GM10266 (cell line): Measurements from ENCODE around the gene CLK3.
A peak's percentile ranks its signal among the peaks of the same experiment; 100 is the strongest.

Experiments
- DNase-seq: peaks from one replicate; pipeline ENCODE4 v3.0.0; 2012; ENCODE audit errors: extremely low spot score
- TF ChIP-seq, protein P1 (sequence below): IDR thresholded peaks from 2 replicates; pipeline ENCODE4 v1.5.1; 2012; ENCODE audit warnings: mild to moderate bottlenecking, low read depth; ENCODE audit not compliant: control insufficient read depth, insufficient read depth; ENCODE audit errors: missing control alignments

CLK3 gene

DNA sequence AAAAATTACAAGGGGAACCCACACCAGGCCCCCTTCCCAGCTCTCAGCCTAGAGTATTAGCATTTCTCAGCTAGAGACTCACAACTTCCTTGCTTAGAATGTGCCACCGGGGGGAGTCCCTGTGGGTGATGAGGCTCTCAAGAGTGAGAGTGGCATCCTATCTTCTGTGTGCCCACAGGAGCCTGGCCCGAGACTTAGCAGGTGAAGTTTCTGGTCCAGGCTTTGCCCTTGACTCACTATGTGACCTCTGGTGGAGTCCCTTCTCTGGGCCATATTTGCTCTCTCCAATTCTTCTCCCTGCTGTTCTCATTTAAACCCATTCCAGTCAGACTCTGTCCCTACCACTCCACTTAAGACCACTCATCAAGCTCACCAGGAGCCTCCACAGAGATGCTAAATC, 18.1 kb downstream of the CLK3 start:
- TF ChIP-seq, protein P1, sequence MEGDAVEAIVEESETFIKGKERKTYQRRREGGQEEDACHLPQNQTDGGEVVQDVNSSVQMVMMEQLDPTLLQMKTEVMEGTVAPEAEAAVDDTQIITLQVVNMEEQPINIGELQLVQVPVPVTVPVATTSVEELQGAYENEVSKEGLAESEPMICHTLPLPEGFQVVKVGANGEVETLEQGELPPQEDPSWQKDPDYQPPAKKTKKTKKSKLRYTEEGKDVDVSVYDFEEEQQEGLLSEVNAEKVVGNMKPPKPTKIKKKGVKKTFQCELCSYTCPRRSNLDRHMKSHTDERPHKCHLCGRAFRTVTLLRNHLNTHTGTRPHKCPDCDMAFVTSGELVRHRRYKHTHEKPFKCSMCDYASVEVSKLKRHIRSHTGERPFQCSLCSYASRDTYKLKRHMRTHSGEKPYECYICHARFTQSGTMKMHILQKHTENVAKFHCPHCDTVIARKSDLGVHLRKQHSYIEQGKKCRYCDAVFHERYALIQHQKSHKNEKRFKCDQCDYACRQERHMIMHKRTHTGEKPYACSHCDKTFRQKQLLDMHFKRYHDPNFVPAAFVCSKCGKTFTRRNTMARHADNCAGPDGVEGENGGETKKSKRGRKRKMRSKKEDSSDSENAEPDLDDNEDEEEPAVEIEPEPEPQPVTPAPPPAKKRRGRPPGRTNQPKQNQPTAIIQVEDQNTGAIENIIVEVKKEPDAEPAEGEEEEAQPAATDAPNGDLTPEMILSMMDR, result no peak
- DNase-seq, result no peak

DNA sequence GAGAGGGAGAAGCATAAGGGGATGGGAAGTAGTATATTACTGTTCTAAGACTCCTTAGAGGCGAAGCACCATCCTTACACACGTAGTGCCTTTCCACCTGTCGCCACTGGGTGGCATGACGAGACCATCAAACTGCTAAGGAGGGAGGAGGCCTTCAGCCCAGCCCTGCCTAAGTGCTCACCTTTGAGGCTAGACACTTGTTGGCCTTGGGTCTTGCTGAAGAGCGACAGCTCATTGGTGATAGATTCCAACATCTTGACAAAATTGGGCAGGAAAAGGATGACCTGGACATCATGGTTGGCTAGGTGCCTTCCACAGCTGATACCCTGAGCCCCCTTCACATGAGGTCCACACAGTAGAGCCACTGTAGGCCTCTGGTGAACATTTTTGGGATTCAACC, 19.6 kb downstream of the CLK3 start:
- TF ChIP-seq, protein P1, result peak; percentile 92
- DNase-seq, result peak; percentile 74

DNA sequence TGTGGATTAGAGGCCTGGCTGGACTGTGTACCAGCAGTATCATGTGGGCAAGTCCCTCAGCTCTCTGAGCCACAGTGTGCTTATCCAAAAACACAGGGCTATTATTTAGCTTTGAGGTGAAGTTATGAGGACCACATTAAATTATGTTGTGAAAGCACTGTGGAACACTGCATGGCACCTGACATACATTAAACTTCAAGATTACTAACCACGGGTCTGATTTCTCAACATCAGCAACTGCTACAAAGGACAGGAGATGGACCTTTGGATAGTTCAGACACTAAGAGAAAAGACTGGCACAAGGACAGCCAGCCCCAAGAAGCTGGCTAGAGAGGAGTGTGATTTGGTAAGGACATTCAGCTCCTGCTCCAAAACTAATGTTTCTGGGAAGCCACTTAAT, 21.3 kb downstream of the CLK3 start:
- TF ChIP-seq, protein P1, result no peak
- no peak for DNase-seq

DNA sequence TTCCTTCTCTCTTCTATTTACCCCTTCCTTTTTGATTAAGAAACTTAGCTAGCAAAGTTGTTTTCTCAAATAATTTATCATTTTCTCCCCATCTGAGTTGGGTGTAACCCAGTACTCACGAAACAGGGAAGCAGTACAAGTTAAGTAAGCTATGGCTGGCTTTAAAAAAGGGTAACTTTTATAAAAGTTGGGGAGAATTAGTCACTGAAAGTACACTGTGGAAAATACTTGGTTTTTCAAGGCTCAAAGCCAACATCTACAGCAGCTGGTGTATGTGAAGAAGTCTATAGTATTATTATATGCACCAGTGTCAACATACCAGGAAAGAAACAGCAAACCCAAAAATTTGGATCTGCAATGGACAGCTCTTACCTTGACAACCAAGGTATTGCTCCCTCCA, 25.5 kb downstream of the CLK3 start:
- TF ChIP-seq, protein P1, result no peak
- no peak for DNase-seq

DNA sequence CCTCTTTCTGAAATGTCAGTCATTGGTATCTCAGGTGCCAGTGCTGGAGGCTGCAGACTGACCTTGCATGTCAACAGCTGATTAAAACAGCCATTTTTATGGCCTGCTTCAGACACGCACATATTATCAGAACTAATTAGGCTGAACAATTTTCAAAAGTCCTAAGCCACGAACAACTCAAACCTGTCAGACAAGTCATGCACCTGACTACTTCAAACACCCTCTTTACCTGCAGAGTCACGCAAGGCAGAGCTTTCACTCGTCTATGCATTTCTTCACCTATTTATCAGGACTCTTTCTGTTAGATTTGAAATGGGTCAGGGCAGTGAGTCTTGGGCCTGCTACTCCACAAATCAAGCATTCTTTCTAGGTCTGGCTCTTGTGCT, 26.7 kb downstream of the CLK3 start:
- DNase-seq, result no peak
- TF ChIP-seq, protein P1, result no peak

DNA sequence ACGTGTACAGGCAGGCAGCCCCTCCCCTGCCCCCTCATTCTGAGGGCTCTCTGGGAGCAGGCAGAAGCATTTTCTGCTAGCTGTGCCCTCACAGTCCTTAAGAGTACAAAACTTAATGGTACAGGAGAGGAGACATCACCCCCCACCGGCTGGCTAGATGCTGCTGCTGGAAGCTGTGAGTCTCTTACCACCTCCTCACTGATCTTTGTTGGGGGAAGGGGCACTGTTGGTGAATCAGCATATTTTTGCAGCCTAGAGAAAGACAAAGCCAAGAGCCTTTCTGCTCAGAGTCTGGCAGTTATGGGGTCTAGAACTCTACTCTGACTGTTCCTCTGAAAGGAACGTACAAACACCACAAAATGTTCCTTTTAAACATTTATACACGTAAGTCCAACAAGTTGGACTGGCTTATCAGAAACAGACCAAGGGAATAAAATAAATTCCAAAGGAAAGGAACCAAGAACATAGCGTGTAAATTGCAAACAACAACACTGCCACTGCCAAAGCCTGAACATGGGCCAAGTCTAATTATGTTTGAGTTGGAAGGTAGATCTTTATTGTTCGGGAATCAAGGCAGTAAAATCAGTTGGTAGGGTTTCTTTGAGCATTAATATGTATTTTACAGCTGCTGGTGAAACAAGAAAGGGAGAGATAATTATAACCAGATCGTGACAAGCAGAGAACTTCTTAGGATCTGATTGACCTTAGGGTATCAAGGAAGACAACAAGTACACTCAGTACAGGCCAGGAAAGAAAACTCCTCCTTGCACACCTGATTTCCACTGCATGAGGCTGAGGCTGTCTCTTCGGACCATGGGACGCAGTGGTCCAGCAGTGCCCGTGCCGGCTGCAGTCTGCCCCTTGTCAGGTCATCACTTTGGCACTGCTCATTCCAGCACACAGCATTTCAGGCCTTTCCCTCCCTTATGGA, 27.4 kb downstream of the CLK3 start:
- TF ChIP-seq, protein P1, result no peak
- no peak for DNase-seq

DNA sequence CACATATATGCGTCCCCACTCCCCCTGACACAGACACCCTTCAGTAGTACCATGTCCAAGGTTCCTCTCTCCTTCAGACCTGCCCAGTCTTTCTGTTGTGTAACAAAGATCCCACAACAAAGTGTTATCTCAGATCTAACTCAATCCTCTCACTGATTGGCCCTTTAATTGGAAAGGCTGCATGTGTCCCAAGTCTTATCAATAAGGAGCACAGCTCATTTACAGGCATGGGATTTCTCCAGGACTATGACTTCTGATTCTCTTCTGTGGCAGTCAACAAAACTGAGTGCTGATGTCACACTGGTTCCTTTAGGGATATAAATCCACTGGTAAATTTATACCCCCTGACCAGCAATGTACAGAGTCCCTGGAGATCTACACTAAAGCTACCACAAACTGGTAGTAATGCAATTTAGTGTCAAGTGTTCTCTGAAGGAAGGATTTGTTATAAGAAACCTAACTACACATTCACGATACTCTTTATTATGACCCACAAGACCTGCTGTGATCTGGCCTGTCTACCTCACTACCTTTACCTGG, 28.1 kb downstream of the CLK3 start:
- no peak for DNase-seq
- TF ChIP-seq, protein P1, result no peak
